Measurements from ENCODE around the gene WDR17. TPM values are rescaled to one million over a fixed set of nuclear protein-coding genes. Genes with fewer than 3 reads are reported as not detected.

WDR17 gene
- total RNA-seq, 2 experiments from 2014 or later = 0.47 to 0.64 TPM

- no peak for TF ChIP-seq CTCF (IDR thresholded peaks at IDR 0.05)
- H3K27ac ChIP-seq (ENCODE audit: low read depth in 1 of 2, low read length in 2 of 2) = no peak overlapping the region
- H3K36me3 Mint-ChIP-seq (ENCODE audit: low read depth) = no peaks in the 10 kb centered on the region
- H3K27me3 ChIP-seq (ENCODE audit: control insufficient read depth in 1 of 2, insufficient read depth in 2 of 2, low read length in 2 of 2) = peaks cover 0 to 18% of the 10 kb centered on the region in 2 experiments
- H3K9me3 ChIP-seq (ENCODE audit: control insufficient read depth in 1 of 2, insufficient read depth in 1 of 2, low read length in 2 of 2) = no peaks in the 10 kb centered on the region
- no peaks in the 10 kb centered on the region for H3K9me3 Mint-ChIP-seq
- CTCF ChIA-PET = no interaction called here
- H3K4me3 Mint-ChIP-seq = no peak overlapping the region
- POLR2A ChIA-PET = no interaction called here
- no peak overlapping the region for H3K27ac Mint-ChIP-seq
- H3K4me1 ChIP-seq (ENCODE audit: insufficient read depth, low read length) = no peaks in the 10 kb centered on the region
- DNase-seq (no peak), ATAC-seq (ENCODE audit: poor library complexity) (no peak)
- no peak overlapping the region for H3K4me3 ChIP-seq (ENCODE audit: low read length)
- H3K27me3 Mint-ChIP-seq = peaks cover 51% of the 10 kb centered on the region
- no peaks in the 10 kb centered on the region for H3K36me3 ChIP-seq (ENCODE audit: insufficient read depth, low read length)
- H3K4me1 Mint-ChIP-seq (ENCODE audit: low read depth) = no peaks in the 10 kb centered on the region
- intact Hi-C loops (cut with DNase I, micrococcal nuclease) = no loop called here
Measured at GRCh38 chr4:176207839-176208238, 142.2 kb downstream of the WDR17 start.

- Mint-ChIP-seq H3K4me1 (ENCODE audit: low read depth) (no peaks in the 10 kb centered on the region), H3K36me3 (ENCODE audit: low read depth) (no peaks in the 10 kb centered on the region), H3K4me3 (no peak overlapping the region), H3K27me3 (peaks cover 46% of the 10 kb centered on the region), H3K27ac (no peak overlapping the region), H3K9me3 (no peaks in the 10 kb centered on the region)
- intact Hi-C loops (cut with DNase I, micrococcal nuclease) = no loop called here
- DNase-seq (no peak), ATAC-seq (ENCODE audit: poor library complexity) (no peak)
- no peaks in the 10 kb centered on the region for H3K36me3 ChIP-seq (ENCODE audit: insufficient read depth, low read length)
- no peaks in the 10 kb centered on the region for H3K9me3 ChIP-seq (ENCODE audit: control insufficient read depth in 1 of 2, insufficient read depth in 1 of 2, low read length in 2 of 2)
- H3K27ac ChIP-seq (ENCODE audit: low read depth in 1 of 2, low read length in 2 of 2) = no peak overlapping the region
- ChIA-PET POLR2A (no interaction called here), CTCF (no interaction called here)
- no peak for TF ChIP-seq CTCF (IDR thresholded peaks at IDR 0.05)
- H3K4me1 ChIP-seq (ENCODE audit: insufficient read depth, low read length) = no peaks in the 10 kb centered on the region
- H3K4me3 ChIP-seq (ENCODE audit: low read length) = no peak overlapping the region
- H3K27me3 ChIP-seq (ENCODE audit: control insufficient read depth in 1 of 2, insufficient read depth in 2 of 2, low read length in 2 of 2) = peaks cover 0 to 14% of the 10 kb centered on the region in 2 experiments
Measured at GRCh38 chr4:176209535-176209934, 143.9 kb downstream of the WDR17 start.

GRCh38 chr4:176210101-176210500, 144.5 kb downstream of the WDR17 start:
- H3K36me3 ChIP-seq (ENCODE audit: insufficient read depth, low read length) = no peaks in the 10 kb centered on the region
- no peak overlapping the region for H3K4me3 Mint-ChIP-seq
- DNase-seq (no peak), ATAC-seq (ENCODE audit: poor library complexity) (no peak)
- H3K27ac Mint-ChIP-seq = no peak overlapping the region
- no peaks in the 10 kb centered on the region for H3K36me3 Mint-ChIP-seq (ENCODE audit: low read depth)
- CTCF ChIA-PET = no interaction called here
- H3K4me3 ChIP-seq (ENCODE audit: low read length) = no peak overlapping the region
- POLR2A ChIA-PET = no interaction called here
- TF ChIP-seq CTCF (IDR thresholded peaks at IDR 0.05) = no peak
- H3K27me3 Mint-ChIP-seq = peaks cover 45% of the 10 kb centered on the region
- intact Hi-C loops (cut with DNase I, micrococcal nuclease) = no loop called here
- H3K27ac ChIP-seq (ENCODE audit: low read depth in 1 of 2, low read length in 2 of 2) = no peak overlapping the region
- no peaks in the 10 kb centered on the region for H3K4me1 ChIP-seq (ENCODE audit: insufficient read depth, low read length)
- H3K9me3 Mint-ChIP-seq = no peaks in the 10 kb centered on the region
- peaks cover 0 to 14% of the 10 kb centered on the region in 2 experiments for H3K27me3 ChIP-seq (ENCODE audit: control insufficient read depth in 1 of 2, insufficient read depth in 2 of 2, low read length in 2 of 2)
- no peaks in the 10 kb centered on the region for H3K9me3 ChIP-seq (ENCODE audit: control insufficient read depth in 1 of 2, insufficient read depth in 1 of 2, low read length in 2 of 2)
- no peaks in the 10 kb centered on the region for H3K4me1 Mint-ChIP-seq (ENCODE audit: low read depth)

Data from CD4-positive, alpha-beta T cell (primary cell).